GM21717 (cell line): Measurements from ENCODE around the gene TBX15.

Experiments used
- ATAC-seq: cut with Tn5 transposase; IDR thresholded peaks from one replicate; pipeline ENCODE4 v1.9.1; 2021; ENCODE audit warnings: mild to moderate bottlenecking, moderate library complexity; ENCODE audit not compliant: unreplicated experiment

The TBX15 gene

GRCh38 chr1:118899340-118899739 is 88.8 kb downstream of the TBX15 start:
- no peak for ATAC-seq

- no peak for ATAC-seq
Observed at GRCh38 chr1:118898712-118899111, 89.4 kb downstream of the TBX15 start.

- no peak for ATAC-seq
Observed at GRCh38 chr1:118896416-118896815, 91.7 kb downstream of the TBX15 start.

- ATAC-seq = no peak
Observed at GRCh38 chr1:118894836-118895235, 93.3 kb downstream of the TBX15 start.

- ATAC-seq = no peak
Observed at GRCh38 chr1:118890851-118891384, 97.2 kb downstream of the TBX15 start.

GRCh38 chr1:118884946-118885345 is 103.2 kb downstream of the TBX15 start:
- ATAC-seq = no peak

- no peak for ATAC-seq
Observed at GRCh38 chr1:118881751-118882150, 106.4 kb downstream of the TBX15 start.

GRCh38 chr1:118878661-118879060 is 109.5 kb downstream of the TBX15 start:
- no peak for ATAC-seq

GRCh38 chr1:118877668-118878396 is 110.3 kb downstream of the TBX15 start:
- ATAC-seq = no peak

GRCh38 chr1:118871582-118872171 is 116.5 kb downstream of the TBX15 start:
- no peak for ATAC-seq

GRCh38 chr1:118868387-118868786 is 119.8 kb downstream of the TBX15 start:
- no peak for ATAC-seq

GRCh38 chr1:118866330-118866729 is 121.8 kb downstream of the TBX15 start:
- no peak for ATAC-seq

- no peak for ATAC-seq
Observed at GRCh38 chr1:118863688-118864087, 124.5 kb downstream of the TBX15 start.

GRCh38 chr1:118862755-118863154 is 125.4 kb downstream of the TBX15 start:
- no peak for ATAC-seq

- ATAC-seq = no peak
Observed at GRCh38 chr1:118861216-118861615, 126.9 kb downstream of the TBX15 start.

GRCh38 chr1:118859999-118860398 is 128.1 kb downstream of the TBX15 start:
- ATAC-seq = no peak

- no peak for ATAC-seq
Observed at GRCh38 chr1:118846443-118846842, 141.7 kb downstream of the TBX15 start.

- no peak for ATAC-seq
Observed at GRCh38 chr1:118842452-118843201, 145.5 kb downstream of the TBX15 start.

- no peak for ATAC-seq
Observed at GRCh38 chr1:118841521-118841920, 146.6 kb downstream of the TBX15 start.
